ENCODE results near the gene KIF21B. TPM values are rescaled to one million over a fixed set of nuclear protein-coding genes. Genes with fewer than 3 reads are reported as not detected.

KIF21B gene, protein sequence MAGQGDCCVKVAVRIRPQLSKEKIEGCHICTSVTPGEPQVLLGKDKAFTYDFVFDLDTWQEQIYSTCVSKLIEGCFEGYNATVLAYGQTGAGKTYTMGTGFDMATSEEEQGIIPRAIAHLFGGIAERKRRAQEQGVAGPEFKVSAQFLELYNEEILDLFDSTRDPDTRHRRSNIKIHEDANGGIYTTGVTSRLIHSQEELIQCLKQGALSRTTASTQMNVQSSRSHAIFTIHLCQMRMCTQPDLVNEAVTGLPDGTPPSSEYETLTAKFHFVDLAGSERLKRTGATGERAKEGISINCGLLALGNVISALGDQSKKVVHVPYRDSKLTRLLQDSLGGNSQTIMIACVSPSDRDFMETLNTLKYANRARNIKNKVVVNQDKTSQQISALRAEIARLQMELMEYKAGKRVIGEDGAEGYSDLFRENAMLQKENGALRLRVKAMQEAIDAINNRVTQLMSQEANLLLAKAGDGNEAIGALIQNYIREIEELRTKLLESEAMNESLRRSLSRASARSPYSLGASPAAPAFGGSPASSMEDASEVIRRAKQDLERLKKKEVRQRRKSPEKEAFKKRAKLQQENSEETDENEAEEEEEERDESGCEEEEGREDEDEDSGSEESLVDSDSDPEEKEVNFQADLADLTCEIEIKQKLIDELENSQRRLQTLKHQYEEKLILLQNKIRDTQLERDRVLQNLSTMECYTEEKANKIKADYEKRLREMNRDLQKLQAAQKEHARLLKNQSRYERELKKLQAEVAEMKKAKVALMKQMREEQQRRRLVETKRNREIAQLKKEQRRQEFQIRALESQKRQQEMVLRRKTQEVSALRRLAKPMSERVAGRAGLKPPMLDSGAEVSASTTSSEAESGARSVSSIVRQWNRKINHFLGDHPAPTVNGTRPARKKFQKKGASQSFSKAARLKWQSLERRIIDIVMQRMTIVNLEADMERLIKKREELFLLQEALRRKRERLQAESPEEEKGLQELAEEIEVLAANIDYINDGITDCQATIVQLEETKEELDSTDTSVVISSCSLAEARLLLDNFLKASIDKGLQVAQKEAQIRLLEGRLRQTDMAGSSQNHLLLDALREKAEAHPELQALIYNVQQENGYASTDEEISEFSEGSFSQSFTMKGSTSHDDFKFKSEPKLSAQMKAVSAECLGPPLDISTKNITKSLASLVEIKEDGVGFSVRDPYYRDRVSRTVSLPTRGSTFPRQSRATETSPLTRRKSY (N-terminal part only)
- 7.1 TPM for polyA plus RNA-seq (2012; ENCODE audit: missing spikeins)

DNA sequence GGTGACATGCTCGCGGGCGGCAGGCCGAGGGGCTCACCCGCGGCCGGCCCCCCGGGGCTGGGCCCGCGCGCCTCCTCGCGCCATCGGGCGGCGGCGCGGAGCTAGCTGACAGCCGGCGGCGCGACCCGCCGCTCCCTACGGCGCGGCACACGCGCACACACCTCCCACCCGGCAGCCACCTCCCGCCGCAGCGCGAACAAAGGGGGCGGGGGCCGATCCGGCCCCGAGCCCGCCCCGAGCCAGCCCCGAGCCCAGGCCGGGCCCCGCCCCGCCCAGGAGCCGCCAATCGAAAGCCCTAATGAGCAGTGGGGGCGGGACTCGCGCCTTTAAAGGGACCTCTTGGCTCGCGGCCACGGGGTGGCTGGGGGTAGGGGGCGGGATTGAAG is at the start of gene KIF21B:
Gene KIF21B (minus strand): TSS at position 198 of the 386 bp plus-strand sequence. CDS start 331 bp downstream, outside the sequence.
- peak; percentile 77 for FAIRE-seq
- TF ChIP-seq POLR2A (IDR thresholded peaks at IDR 0.05; ENCODE audit: low read depth, low read length) (peak; percentile 70; the same call in 1 of the 2 replicates), TAF1 (IDR thresholded peaks at IDR 0.05; ENCODE audit: borderline replicate concordance, low read depth, low read length) (no peak)

GRCh38 chr1:201072922-201073321 is 49.4 kb upstream of the KIF21B start:
- DNase-seq (ENCODE audit: insufficient read length) (no peak), FAIRE-seq (no peak)
- TF ChIP-seq POLR2A (IDR thresholded peaks at IDR 0.05; ENCODE audit: low read depth, low read length) (no peak), POLR2AphosphoS5 (IDR thresholded peaks at IDR 0.05; ENCODE audit: low read depth, low read length) (no peak), TAF1 (IDR thresholded peaks at IDR 0.05; ENCODE audit: borderline replicate concordance, low read depth, low read length) (no peak)

More for the DNA sequence above, at the start of gene KIF21B:
- DNase-seq (ENCODE audit: insufficient read length), result peak; percentile 88

- FAIRE-seq (no peak), DNase-seq (ENCODE audit: insufficient read length) (no peak)
- TF ChIP-seq POLR2AphosphoS5 (IDR thresholded peaks at IDR 0.05; ENCODE audit: low read depth, low read length), result no peak
- TF ChIP-seq POLR2A (IDR thresholded peaks at IDR 0.05; ENCODE audit: low read depth, low read length), result no peak
- no peak for TF ChIP-seq TAF1 (IDR thresholded peaks at IDR 0.05; ENCODE audit: borderline replicate concordance, low read depth, low read length)
These were observed 48.6 kb upstream of the KIF21B start for GRCh38 chr1:201072149-201072548.

- TF ChIP-seq POLR2A (IDR thresholded peaks at IDR 0.05; ENCODE audit: low read depth, low read length) (no peak), TAF1 (IDR thresholded peaks at IDR 0.05; ENCODE audit: borderline replicate concordance, low read depth, low read length) (no peak), POLR2AphosphoS5 (IDR thresholded peaks at IDR 0.05; ENCODE audit: low read depth, low read length) (no peak)
- no peak for DNase-seq (ENCODE audit: insufficient read length)
- FAIRE-seq, result no peak
These were observed 46.1 kb upstream of the KIF21B start for GRCh38 chr1:201069636-201070035.

DNA sequence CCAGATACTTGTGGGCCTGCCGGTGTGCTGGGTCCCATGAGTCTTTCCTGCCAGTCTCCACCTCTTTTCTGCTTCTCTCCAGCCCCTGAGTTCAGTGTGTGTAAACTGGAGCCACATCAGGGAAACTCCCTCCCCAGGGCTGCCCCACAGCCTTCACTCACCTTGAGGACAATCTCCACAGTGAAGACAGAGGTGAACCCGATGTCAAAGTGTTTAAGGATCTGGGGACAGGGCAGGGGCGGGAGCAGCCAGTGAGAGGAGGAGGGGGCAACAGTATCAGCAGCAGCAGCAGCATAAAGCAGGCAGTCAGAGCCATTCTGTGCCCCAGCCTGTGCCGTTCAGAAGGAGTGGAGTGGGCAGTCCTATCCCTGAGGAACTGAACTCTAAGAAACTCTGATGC is 45.5 kb upstream of the KIF21B start:
- FAIRE-seq (no peak), DNase-seq (ENCODE audit: insufficient read length) (no peak)
- no peak for TF ChIP-seq TAF1 (IDR thresholded peaks at IDR 0.05; ENCODE audit: borderline replicate concordance, low read depth, low read length)
- no peak for TF ChIP-seq POLR2A (IDR thresholded peaks at IDR 0.05; ENCODE audit: low read depth, low read length)
- TF ChIP-seq POLR2AphosphoS5 (IDR thresholded peaks at IDR 0.05; ENCODE audit: low read depth, low read length), result no peak

- DNase-seq (ENCODE audit: insufficient read length) (no peak), FAIRE-seq (no peak)
- TF ChIP-seq POLR2A (IDR thresholded peaks at IDR 0.05; ENCODE audit: low read depth, low read length) (no peak), TAF1 (IDR thresholded peaks at IDR 0.05; ENCODE audit: borderline replicate concordance, low read depth, low read length) (no peak), POLR2AphosphoS5 (IDR thresholded peaks at IDR 0.05; ENCODE audit: low read depth, low read length) (no peak)
These were observed 43.5 kb upstream of the KIF21B start for GRCh38 chr1:201066986-201067385.

DNA sequence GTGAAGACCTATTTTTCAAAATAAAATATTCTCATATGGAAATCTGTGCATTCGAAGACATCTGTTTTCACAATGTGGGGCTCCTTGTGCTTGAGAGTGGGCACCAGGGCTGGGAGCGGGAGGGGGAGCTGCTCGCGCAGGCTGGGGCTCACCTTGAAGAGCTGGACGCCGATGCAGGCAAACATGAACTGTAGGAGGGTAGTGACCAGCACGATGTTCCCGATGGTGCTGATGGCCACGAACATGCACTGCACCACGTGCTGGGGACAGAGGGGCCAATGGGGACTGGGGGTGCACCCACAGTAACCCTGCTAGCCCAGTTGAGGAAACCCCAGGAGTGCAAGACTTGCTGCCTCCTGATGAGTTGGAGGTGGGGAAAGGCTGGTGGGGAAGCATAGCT is 42.2 kb upstream of the KIF21B start:
- DNase-seq (ENCODE audit: insufficient read length), result no peak
- FAIRE-seq, result no peak
- no peak for TF ChIP-seq POLR2AphosphoS5 (IDR thresholded peaks at IDR 0.05; ENCODE audit: low read depth, low read length)

DNA sequence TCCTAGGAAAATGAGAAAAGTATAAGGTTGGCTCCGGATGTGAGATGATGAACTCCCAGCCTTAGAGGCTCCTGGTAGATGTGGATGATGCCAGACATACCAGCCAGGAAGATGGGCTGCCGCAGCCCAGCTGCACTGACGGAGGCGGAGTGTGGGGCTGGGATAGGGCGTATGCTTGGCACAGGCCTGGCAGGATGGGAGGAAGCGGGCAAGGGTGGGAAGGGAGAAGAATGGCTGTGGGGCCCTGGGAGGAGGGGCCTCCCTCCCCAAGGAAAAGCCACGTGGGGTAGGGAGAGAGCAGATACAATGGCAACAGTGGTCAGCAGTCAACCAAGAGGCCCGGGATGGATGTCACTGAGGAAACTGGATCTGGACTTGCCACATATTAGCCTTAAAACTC is 41.3 kb upstream of the KIF21B start:
- no peak for TF ChIP-seq POLR2A (IDR thresholded peaks at IDR 0.05; ENCODE audit: low read depth, low read length)
- no peak for TF ChIP-seq POLR2AphosphoS5 (IDR thresholded peaks at IDR 0.05; ENCODE audit: low read depth, low read length)
- TF ChIP-seq TAF1 (IDR thresholded peaks at IDR 0.05; ENCODE audit: borderline replicate concordance, low read depth, low read length), result no peak
- DNase-seq (ENCODE audit: insufficient read length) (no peak), FAIRE-seq (no peak)

GRCh38 chr1:201063145-201063544 is 39.6 kb upstream of the KIF21B start:
- no peak for DNase-seq (ENCODE audit: insufficient read length)
- FAIRE-seq, result no peak
- no peak for TF ChIP-seq POLR2AphosphoS5 (IDR thresholded peaks at IDR 0.05; ENCODE audit: low read depth, low read length)
- TF ChIP-seq TAF1 (IDR thresholded peaks at IDR 0.05; ENCODE audit: borderline replicate concordance, low read depth, low read length), result no peak
- TF ChIP-seq POLR2A (IDR thresholded peaks at IDR 0.05; ENCODE audit: low read depth, low read length), result no peak

DNA sequence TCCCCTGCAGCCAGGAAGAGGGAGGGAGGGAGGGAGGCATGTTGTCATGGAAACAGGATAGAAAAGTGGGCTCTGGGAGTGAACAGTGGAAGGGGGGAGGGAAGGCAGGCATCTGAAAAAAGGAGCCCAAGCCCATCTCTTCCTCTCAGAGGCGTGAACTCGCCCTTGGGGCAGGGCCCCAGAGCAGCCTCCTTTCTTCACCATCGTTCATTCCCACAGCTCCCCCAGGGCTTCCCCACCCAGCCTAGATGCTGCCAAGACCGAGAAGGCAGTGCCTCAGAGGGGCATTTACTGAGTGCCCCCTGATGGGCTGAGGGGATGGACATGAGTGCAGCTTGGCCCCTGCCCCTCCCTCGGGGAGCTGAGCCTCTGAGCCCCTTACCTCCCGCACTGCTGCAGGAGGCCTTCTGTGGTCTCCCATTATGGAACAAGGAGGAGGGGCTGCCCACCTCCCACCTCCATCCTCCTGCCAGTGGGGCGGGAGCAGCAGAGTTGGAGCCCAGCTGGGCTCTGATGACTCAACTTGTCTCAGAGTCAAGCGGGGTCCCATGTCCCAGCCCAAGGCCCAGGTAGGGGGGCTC is 39.1 kb upstream of the KIF21B start:
- DNase-seq (ENCODE audit: insufficient read length), result no peak
- no peak for FAIRE-seq
- TF ChIP-seq POLR2A (IDR thresholded peaks at IDR 0.05; ENCODE audit: low read depth, low read length) (no peak), TAF1 (IDR thresholded peaks at IDR 0.05; ENCODE audit: borderline replicate concordance, low read depth, low read length) (no peak), POLR2AphosphoS5 (IDR thresholded peaks at IDR 0.05; ENCODE audit: low read depth, low read length) (no peak)

DNA sequence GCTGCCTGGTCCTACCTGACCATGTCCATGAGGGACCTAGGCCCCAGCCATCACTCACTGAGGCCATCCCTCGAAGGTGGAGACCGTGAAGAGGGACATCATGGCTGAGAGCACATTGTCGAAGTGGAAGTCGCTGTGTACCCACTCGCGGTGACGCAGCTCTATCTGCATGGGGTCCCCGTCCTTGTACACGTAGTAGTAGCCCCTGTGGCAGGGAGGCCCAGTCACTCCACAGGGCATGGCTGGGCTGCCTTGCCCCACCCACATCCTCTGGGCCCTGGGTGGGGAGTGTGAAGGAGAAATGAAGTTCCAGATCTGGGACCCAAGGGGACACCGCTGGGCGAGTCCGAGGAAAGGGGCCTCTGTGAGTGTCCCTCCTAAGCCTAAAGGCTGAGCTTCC is 38.4 kb upstream of the KIF21B start:
- FAIRE-seq (no peak), DNase-seq (ENCODE audit: insufficient read length) (no peak)
- TF ChIP-seq POLR2A (IDR thresholded peaks at IDR 0.05; ENCODE audit: low read depth, low read length), result no peak
- no peak for TF ChIP-seq POLR2AphosphoS5 (IDR thresholded peaks at IDR 0.05; ENCODE audit: low read depth, low read length)
- no peak for TF ChIP-seq TAF1 (IDR thresholded peaks at IDR 0.05; ENCODE audit: borderline replicate concordance, low read depth, low read length)
